PC-3 (cell line): ENCODE measurements around the gene ACADM. TPM values are rescaled to one million over a fixed set of nuclear protein-coding genes. Genes with fewer than 3 reads are reported as not detected.
"Not testable (repeated sequence)": the region's sequence is repeated elsewhere in the genome, so short reads cannot be mapped to it uniquely, and the experiment has no call there.

ENCODE experiments used
- ATAC-seq: fragments of 200-7000 bp; cut with Tn5 transposase; 2 replicates; pipeline ENCODE4 v1.9.1; 2020; ENCODE audit warnings: mild to moderate bottlenecking, moderate library complexity
- BruUV-seq: library from RNA; stranded (reverse); fragments of 400-500 nt; replicated peaks from 2 replicates; lab custom pipeline; 2021; lab: Mats Ljungman, UMichigan
- CTCF ChIA-PET: fragments of 300-600 bp; sonication (Branson Sonifier 250); formaldehyde crosslinking; loops from one replicate; lab custom pipeline; 2022; ENCODE audit warnings: antibody characterized with exemption; lab: Charles Lee
- POLR2A ChIA-PET: fragments of 300-600 bp; sonication (Branson Sonifier 250); formaldehyde crosslinking; loops from one replicate; lab custom pipeline; 2022; ENCODE audit warnings: antibody characterized with exemption; ENCODE audit not compliant: unreplicated experiment; lab: Charles Lee
- DNase-seq: peaks from one replicate; pipeline ENCODE4 v3.0.0-alpha.2; 2015
- H2AFZ ChIP-seq: fragments of 300-600 bp; sonication (generic); 2 replicates; pipeline ENCODE4 v1.6.0; 2016; ENCODE audit warnings: antibody characterized with exemption, low read length
- H3F3A ChIP-seq: fragments of 300-600 bp; sonication (generic); one replicate; pipeline ENCODE4 v1.6.0; 2017; ENCODE audit warnings: antibody characterized with exemption, low read length, control low read depth, mild to moderate bottlenecking; ENCODE audit not compliant: unreplicated experiment
- H3K27ac ChIP-seq: fragments of 300-600 bp; sonication (generic); 2 replicates; pipeline ENCODE4 v1.5.1; 2016; ENCODE audit warnings: mild to moderate bottlenecking, low read length
- H3K27me3 ChIP-seq: fragments of 300-600 bp; sonication (generic); 2 replicates; pipeline ENCODE4 v1.6.1; 2016; ENCODE audit warnings: low read length, mixed read lengths
- H3K36me3 ChIP-seq: fragments of 300-600 bp; sonication (generic); 2 replicates; pipeline ENCODE4 v1.6.1; 2016; ENCODE audit warnings: low read depth, mixed run types, low read length, mixed read lengths
- H3K4me1 ChIP-seq: fragments of 300-600 bp; sonication (generic); 2 replicates; pipeline ENCODE4 v1.5.1; 2016; ENCODE audit warnings: low read length; ENCODE audit not compliant: insufficient read depth
- H3K4me2 ChIP-seq: fragments of 300-600 bp; sonication (generic); 2 replicates; pipeline ENCODE4 v1.6.0; 2016; ENCODE audit warnings: low read length
- H3K4me3 ChIP-seq: fragments of 300-600 bp; sonication (generic); 2 replicates; pipeline ENCODE4 v1.5.1; 2016; ENCODE audit warnings: mild to moderate bottlenecking, low read length, mixed read lengths
- H3K79me2 ChIP-seq: fragments of 300-600 bp; sonication (generic); 2 replicates; pipeline ENCODE4 v1.6.1; 2017; ENCODE audit warnings: low read length, mixed read lengths
- H3K9ac ChIP-seq: fragments of 300-600 bp; sonication (generic); 2 replicates; pipeline ENCODE4 v1.6.0; 2016; ENCODE audit warnings: mild to moderate bottlenecking, low read length
- H3K9me2 ChIP-seq: fragments of 300-600 bp; sonication (generic); replicated peaks from 2 replicates; pipeline ENCODE4 v1.6.1; 2016; ENCODE audit warnings: mixed run types, low read length, mixed read lengths
- H3K9me3 ChIP-seq: fragments of 300-600 bp; sonication (generic); 2 replicates; pipeline ENCODE4 v1.6.1; 2016; ENCODE audit warnings: low read length, mixed read lengths
- H4K20me1 ChIP-seq: fragments of 300-600 bp; sonication (generic); 2 replicates; pipeline ENCODE4 v1.6.1; 2016; ENCODE audit warnings: low read length, mixed read lengths
- EZH2 ChIP-seq: fragments of 300-600 bp; sonication (generic); IDR thresholded peaks from one replicate; pipeline ENCODE4 v1.6.1; 2017; ENCODE audit warnings: antibody characterized with exemption, mild to moderate bottlenecking, low read length; ENCODE audit not compliant: unreplicated experiment
- EZH2phosphoT487 ChIP-seq: fragments of 300-600 bp; sonication (generic); IDR thresholded peaks from 2 replicates; pipeline ENCODE4 v1.6.1; 2018; ENCODE audit warnings: mild to moderate bottlenecking, antibody characterized with exemption, low read length, borderline replicate concordance
- intact Hi-C: fragments of 100-400 bp; cut with micrococcal nuclease; formaldehyde crosslinking; loops from 2 replicates; pipeline ENCODE4 v1.9.0; 2023
- total RNA-seq: library from RNA; depleted of rRNA; stranded (reverse); fragments of >200 nt; gene quantifications from 2 replicates; pipeline ENCODE4 v1.2.3, GENCODE V29; 2014
- TF ChIP-seq, protein P1 (sequence below): fragments of 300-600 bp; sonication (generic); conservative IDR thresholded peaks from 2 replicates; pipeline ENCODE4 v1.5.1; 2017; ENCODE audit warnings: antibody characterized with exemption, low read depth, mild to moderate bottlenecking, low read length

Gene ACADM
- total RNA-seq, 1 experiment from 2014 or later = 25.0 TPM

DNA sequence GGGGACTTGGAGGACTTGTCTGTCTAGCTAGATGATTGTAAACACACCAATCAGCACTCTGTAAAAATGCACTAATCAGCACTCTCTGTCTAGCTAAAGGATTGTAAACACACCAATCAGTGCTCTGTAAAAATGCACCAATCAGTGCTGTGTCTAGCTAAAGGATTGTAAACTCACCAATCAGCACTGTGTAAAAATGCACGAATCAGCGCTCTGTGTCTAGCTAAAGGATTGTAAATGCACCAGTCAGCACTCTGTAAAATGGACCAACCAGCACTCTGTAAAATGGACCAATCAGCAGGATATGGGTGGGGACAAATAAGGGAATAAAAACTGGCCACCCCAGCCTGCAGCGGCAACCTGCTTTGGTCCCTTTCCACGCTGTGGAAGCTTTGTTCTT lies 34.0 kb downstream of the ACADM start:
- BruUV-seq, DNase-seq, H3F3A ChIP-seq, ATAC-seq, H3K4me3 ChIP-seq, POLR2A ChIA-PET, intact Hi-C loops, H3K4me2 ChIP-seq, H4K20me1 ChIP-seq, H3K9ac ChIP-seq, CTCF ChIA-PET, H2AFZ ChIP-seq, H3K79me2 ChIP-seq, H3K27me3 ChIP-seq, H3K9me2 ChIP-seq, H3K9me3 ChIP-seq, H3K27ac ChIP-seq, H3K36me3 ChIP-seq, H3K4me1 ChIP-seq: not testable (repeated sequence)

DNA sequence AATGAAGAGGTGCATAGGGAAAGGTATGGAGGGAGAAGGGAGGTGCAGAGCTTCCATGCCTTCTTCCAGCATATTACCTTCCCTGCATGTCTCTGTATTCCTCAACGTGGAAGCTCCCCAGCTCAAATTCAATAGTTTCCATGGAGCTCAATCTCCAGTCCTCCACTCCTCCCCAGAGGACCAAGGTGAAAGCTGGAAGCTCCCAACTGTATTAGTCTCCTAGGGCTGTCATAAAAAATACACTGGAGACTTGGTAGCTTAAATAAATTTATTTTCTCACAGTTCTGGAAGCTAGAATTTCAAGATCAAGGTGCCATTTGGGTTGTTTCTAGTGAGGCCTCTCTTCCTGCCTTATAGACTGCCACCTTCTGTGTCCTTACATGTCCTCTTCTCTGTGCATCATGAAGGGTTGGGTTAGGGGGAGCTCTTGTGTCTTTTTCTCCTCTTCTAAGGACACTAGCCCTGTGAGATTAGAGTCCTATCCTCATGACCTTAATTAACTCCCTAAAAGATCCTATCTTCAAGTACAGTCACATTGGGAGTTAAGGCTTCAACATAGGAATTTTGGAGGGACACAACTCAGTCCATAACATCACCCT lies 39.6 kb downstream of the ACADM start:
- DNase-seq (no peak), ATAC-seq (no peak)
- Histone ChIP-seq H3K9me3 (no peaks in the 10 kb centered on the region), H3K4me2 (no peak overlapping the region), H3K9me2 (no peaks in the 10 kb centered on the region), H3F3A (peaks cover 6% of the 10 kb centered on the region), H3K79me2 (no peaks in the 10 kb centered on the region), H3K27ac (no peak overlapping the region), H3K27me3 (no peaks in the 10 kb centered on the region), H3K4me1 (peaks cover 21% of the 10 kb centered on the region), H4K20me1 (no peaks in the 10 kb centered on the region), H3K9ac (no peak overlapping the region), H2AFZ (no peak overlapping the region), H3K4me3 (no peak overlapping the region), H3K36me3 (no peaks in the 10 kb centered on the region)
- ChIA-PET CTCF (no interaction called here), POLR2A (no interaction called here)
- no TSS peak for BruUV-seq
- intact Hi-C loops = no loop called here
- TF ChIP-seq, protein P1, sequence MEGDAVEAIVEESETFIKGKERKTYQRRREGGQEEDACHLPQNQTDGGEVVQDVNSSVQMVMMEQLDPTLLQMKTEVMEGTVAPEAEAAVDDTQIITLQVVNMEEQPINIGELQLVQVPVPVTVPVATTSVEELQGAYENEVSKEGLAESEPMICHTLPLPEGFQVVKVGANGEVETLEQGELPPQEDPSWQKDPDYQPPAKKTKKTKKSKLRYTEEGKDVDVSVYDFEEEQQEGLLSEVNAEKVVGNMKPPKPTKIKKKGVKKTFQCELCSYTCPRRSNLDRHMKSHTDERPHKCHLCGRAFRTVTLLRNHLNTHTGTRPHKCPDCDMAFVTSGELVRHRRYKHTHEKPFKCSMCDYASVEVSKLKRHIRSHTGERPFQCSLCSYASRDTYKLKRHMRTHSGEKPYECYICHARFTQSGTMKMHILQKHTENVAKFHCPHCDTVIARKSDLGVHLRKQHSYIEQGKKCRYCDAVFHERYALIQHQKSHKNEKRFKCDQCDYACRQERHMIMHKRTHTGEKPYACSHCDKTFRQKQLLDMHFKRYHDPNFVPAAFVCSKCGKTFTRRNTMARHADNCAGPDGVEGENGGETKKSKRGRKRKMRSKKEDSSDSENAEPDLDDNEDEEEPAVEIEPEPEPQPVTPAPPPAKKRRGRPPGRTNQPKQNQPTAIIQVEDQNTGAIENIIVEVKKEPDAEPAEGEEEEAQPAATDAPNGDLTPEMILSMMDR = no peak
- TF ChIP-seq EZH2phosphoT487 (no peak), EZH2 (no peak)

DNA sequence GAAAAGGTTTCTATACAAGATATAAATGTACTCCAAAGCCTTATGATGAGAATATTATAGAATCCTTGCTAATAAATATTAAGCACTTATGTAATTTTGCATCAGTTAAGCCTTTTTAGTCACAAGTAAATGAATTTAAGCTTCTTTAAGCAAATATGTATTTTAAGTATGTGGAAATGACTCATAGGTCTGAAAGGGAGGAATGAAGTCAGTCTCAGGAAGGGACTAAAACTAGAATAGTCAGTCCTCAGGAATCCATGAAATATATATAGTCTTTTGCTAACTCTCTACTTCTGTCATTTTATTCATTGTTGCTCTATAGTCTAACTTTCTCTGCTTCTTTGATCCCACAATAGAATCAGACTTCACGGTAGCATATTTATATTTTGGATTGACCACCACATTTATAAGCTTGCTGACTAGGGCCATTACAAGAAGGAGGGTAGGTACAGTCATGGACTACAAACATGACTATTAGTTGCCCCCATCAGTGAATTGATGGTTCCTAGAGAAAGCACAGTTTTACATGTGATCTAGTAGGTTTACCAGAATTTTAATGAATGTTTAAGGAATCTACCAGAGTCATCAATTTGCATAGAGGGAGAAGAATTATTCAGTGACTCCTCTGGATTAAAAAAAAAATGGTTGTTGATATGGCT lies 41.3 kb downstream of the ACADM start:
- peak; percentile 84 for DNase-seq
- H2AFZ ChIP-seq = 0 out of 2 replicates have a peak overlapping the region, but pooled peaks have one; percentile 25
- intact Hi-C loops = no loop called here
- peaks cover 21% of the 10 kb centered on the region for H3K4me1 ChIP-seq
- H3K36me3 ChIP-seq = no peaks in the 10 kb centered on the region
- peak; percentile 96 for ATAC-seq
- H3K4me3 ChIP-seq = peak overlapping the region; percentile 18; the same call in 1 of the 2 replicates
- no peaks in the 10 kb centered on the region for H3K9me2 ChIP-seq
- CTCF ChIA-PET = no interaction called here
- H3K4me2 ChIP-seq = peak overlapping the region; percentile 67
- BruUV-seq = TSS peak; percentile 88
- H3K79me2 ChIP-seq = no peaks in the 10 kb centered on the region
- no peaks in the 10 kb centered on the region for H3K9me3 ChIP-seq
- no peaks in the 10 kb centered on the region for H3K27me3 ChIP-seq
- POLR2A ChIA-PET = no interaction called here
- peak overlapping the region; percentile 68 for H3K27ac ChIP-seq
- TF ChIP-seq EZH2phosphoT487 (no peak), EZH2 (no peak)
- TF ChIP-seq, protein P1 = no peak
- no peaks in the 10 kb centered on the region for H4K20me1 ChIP-seq
- no peak overlapping the region for H3K9ac ChIP-seq
- H3F3A ChIP-seq = peaks cover 6% of the 10 kb centered on the region
